Stimulated activated CD8-positive, alpha-beta memory T cell treated with anti-CD3 and anti-CD28 coated beads, Interleukin-15, amount 100 ng/mL, for 4 hours (primary cell): ENCODE data around the gene RASEF.

Experiments used
- DNase-seq, 2 donors: peaks; one replicate each; pipeline ENCODE4 v3.0.0-alpha.2; 2020; ENCODE audit warnings: low read depth in 2 of 2

The RASEF gene

DNA sequence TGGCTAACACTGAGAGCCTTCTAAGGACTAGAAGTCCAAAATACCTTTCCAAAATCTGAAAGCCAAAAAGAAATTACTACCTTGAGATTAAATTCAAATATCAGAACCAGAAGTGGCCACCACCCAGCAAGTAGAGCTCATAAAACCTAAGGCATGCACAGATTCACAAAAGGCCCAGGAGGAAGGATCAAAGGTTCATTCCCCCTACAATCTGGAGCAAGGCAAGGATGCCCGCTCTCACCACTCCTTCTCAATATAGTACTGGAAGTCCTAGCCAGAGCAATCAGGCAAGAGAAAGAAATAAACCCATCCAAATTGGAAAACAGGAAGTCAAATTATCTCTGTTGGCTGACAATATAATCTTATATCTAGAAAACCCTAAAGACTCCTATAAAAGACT lies 6.0 kb downstream of the RASEF start:
- no peak for DNase-seq

DNA sequence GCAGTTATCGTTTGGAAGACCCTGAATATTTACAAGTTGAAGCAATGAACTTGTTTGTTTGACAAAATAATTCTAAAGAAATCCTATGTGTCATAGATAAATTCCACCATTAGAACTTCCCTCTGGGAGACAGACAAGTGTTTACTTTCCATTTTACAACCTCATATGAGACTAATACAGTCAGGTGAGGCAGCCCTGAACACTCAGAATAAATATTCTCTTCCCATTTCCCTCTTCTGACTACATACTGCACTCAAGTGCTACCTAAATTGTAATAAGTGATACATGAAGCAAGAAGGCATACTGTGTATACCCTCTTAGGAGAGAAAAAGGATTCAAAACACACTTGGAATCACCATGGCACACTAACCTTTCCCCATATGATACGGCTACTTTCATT lies 6.8 kb downstream of the RASEF start:
- no peak for DNase-seq

DNA sequence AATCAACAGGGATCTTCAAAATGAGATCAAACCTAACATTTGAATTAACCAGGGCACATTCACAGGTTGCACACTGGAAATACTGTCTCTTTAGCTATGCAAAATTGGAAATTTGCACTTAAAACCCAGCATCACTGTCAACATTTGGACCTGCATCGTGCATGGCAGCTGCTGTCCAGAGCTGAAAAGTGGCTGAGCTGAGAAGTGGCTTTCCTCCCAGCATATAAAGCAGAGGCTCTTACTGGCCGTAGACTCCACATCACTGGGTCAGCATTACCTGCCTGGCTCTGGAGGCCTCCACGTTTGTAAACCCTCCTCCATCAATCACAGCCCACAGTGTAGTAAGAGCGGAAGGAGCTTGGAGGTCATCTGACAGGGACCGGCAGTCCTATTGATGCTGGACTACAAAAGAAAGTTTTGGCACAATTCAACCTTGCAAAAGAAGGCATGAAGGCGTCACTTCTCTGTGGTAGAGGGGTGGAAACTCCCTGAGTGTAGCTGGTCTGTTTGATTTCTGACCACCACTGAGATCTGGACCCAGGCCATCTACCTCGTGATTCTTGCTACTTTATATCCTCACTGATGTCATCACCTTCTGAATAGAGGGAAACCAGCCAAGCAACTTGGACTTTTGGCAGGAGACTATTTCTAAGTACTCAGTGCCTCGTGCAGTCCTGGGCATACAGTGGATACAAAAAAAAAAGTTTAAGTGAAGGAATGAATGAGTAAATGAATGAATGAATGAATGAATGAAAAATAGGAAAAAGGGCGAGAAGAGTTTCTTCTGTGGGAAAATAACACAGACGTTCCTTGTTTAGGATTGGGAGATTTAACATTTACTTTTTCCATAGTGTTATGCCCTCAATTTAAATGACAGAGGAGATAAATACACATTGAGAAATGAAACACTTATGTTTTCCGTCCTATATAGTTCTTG lies 14.8 kb downstream of the RASEF start:
- DNase-seq = no peak

DNA sequence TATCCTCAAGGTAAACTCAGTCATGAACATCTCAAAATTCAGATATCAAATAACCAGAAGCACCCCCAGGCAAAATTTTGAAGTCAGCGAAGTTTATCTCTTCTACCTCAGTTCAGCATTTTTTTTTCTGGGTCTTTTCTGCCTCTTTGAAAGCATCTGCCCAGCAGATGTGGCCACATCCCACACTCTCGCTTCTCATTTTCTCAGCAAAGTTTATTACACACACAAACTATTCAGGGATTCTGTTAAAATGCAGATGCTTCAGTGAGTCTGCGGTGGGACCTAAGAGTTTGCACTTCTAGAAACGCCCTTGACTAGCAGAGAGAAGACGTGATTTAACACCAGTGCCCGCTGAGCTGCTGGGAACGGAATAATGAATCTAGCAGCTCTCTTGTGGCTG lies 19.3 kb downstream of the RASEF start:
- no peak for DNase-seq

DNA sequence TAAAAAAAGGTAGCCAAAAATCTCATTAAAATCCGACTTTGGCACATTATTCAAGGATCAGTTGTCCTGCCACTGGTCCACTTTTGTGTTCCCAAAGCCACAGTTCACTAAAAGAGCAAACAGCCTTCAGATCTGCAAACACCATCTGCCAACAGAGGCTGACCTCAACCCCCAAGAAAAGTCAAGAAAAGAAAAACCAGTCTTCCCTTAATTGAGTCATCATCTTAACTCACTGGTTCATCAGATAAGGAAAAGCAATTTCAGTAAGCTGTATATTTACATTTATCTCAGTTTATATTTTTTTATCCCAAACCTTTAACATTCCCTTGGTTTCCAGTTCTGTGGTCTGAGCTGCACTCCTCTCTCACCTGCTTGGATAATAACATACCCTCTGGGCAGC lies 21.2 kb downstream of the RASEF start:
- DNase-seq = no peak

DNA sequence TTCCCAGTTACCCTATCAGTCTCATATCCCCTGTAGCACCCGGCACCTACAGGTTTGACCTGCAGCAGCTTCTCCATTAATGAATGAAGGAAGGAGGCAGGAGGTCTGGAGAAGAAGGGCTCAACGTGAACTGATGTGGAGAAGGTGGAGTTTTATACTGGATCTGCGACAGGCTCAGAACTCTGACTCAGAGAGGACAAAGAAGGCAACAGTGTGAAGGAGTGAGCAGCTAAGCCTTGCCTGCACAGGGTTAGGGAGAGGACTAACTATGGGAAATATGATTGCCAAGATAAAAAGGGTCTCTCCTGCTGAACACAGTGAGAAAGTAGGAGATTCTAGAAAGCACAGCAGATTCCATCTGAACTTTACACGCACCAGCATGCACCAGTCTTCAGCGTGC lies 23.6 kb downstream of the RASEF start:
- no peak for DNase-seq

DNA sequence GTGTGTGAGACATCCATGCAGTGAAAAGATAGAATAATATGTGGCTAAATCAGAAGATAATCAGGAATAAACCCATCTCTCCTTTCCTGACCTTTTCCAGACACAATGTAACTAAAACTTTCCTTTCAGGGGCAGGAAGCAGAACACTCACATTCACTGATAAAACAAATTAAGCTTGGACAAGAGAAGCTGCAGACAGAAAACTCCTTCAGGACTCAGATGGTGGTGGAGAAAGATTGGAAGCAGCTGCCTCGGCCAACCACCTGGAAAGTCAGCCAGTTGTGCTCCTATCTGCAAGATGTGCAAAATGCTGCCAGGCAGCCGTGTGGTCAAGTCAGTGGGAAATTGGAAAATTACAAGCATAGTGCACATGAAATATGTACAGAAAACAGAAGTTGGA lies 26.9 kb downstream of the RASEF start:
- DNase-seq = no peak

DNA sequence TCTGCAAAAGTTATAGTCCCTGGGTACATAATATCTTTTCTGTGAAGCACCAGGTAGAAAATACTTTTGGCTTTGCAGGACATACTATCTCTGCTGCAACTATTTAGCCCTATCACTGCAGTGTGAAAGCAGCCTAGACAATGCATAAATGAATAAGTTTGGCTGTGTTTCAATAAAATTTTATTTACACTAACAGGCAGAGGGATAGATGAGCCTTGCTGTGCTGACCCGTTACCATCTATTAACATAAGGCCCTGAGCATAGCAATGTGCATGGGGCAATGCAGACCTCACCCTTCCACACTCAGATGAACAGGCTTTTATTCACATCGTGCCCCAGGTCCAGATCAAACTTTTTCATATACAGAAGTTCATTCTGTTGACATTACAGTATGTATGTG lies 27.8 kb downstream of the RASEF start:
- DNase-seq = no peak

DNA sequence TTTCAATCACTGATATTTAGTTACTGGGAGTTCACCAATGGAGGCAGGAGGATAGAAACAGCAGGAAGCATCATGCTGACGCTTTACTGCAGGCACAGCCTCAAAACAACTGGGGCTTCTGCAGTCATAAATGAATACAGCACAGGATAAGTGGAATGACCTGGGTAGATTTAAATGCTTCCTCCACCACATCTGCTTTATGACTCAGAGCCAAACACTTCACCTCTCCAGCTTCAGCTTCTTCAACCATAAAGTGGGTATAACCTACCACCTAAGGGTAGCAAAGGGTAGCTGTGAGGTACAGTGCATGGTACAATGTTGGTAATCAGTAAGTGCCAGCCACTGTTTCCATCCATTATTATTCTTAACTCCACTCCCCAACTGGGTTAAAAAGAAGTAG lies 28.4 kb downstream of the RASEF start:
- DNase-seq = no peak

DNA sequence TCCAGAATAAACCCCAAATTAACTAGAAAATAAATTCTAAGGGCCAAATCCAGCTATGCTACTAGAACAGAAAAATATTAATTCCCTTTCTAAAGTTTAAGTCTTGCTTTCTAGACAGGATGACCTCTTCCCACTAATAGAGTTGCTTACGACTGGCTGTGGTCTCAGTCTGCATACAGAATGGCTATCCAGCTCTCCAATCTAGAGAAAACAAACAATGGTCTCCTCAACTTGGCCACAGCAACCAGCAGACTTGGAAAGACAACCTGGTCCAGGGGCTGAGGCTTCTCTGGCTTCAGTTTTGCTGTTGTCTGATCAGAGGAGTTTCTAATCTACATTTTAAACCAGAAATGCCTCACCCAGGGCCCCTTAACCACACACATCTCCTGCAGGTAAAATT lies 28.9 kb downstream of the RASEF start:
- DNase-seq = no peak

DNA sequence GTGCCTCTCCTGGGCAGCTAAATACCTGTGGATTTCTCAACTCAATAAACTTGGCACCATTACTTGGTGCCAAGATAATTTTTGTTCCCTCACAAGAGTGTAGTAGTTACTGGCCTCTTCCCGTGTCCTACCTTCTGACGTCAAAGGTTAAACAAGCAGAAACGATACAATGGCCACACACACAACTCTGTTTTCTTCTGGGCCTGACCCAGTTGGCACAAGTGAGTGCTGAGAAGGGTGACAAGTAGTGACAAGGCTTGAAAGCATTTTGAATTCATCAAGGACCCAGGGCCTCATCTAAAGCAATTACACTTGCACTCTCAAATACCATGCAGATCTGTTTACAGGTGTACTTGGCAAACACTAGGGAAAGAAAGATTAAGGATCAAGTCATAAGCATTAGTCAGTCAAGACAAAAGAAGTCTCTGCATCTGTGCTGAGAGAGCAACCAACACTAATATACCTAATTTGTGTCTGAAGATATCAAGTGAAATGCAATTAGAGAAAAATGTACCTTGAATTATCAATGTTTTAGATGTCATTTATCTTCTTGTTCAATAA lies 30.8 kb downstream of the RASEF start:
- no peak for DNase-seq

DNA sequence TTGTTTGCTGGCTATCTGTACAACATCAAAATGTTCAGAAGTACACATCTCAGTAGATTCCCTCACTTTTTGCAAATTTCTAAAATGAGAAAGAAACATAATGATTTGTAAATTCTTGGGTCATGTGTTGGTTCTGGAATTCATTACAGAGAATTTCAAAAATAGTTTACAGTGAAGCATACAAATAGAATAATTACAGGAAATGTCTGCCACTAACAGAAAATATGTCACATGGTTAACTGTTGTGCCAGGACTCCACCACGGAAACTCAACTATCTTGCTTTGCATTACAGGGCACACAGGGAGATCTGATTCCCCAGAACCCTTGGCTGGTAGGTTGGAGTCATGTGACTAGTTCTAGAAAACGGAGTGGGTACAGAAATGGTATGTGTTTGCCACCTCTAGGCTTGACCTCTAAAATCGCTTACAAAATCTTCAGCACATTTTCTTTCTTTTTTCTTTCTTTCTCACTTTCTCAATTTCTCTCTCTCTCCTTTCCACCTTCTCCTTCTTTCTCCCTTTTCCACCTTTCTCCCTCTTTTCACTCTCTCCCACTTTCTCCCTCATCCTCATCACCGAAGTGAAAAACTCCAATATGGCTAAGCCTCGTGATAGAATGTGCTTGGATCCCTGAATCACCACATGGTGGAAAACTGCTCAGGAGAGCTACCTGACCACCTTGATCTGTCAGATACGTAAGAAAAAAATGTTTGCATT lies 32.4 kb downstream of the RASEF start:
- DNase-seq = no peak

DNA sequence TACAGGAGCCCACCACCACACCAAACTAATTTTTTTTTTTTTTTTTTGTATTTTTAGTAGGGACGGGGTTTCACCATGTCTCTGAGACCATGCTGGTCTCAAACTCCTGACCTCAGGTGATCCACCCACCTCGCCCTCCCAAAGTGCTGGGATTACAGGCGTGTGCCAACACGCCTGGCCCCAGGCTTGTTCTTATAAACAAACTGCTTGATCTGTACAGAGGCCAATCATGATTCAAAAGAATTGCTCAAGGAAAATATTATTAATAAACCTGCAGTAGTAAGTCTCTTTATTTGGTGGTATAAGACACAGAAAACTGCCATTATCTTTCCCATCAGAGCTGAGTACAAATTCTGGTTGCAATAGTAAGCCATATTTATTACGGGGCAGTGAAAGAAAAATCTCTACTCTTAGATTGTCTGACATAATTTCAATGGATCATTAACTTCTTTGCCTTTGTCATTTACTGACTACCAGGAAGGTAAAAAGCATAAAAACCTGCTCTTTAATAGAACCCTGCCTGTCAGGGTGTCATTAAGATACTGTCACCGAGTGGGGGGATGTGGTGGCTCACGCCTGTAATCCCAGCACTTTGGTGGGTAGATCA lies 33.3 kb downstream of the RASEF start:
- DNase-seq = no peak

DNA sequence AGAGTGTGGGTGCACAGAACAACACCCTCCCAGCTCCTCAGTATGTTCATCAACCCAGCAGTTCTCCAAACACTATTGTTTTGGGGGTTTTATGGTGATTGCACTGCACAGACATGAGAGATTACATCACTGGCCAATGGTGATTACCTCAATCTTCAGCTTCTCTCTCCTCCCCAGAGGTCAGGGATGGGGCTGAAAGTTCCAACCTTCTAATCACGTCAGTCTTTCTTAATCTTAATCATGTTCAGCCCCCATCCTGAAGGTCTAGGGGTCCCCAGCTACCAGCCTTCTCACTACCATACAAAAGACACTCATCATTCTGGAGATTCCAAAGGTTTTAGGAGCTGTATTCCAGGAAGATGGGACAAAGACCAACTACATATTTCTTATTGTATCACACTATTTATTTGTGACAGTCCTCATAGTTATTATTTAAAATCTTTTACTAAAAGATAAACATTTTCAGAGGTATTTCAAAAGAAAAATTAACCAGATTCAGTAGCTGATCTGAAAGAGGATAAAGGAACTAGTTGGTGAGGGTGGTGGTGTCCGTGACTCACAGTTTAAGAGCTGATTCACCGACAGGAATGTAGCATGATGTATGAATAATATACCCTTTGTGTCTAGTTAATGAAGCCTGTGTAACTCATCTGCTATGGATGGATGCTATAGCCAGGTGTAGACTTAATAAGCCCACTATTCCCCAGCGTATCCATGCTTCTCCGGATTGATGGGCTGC lies 35.6 kb downstream of the RASEF start:
- DNase-seq = no peak

DNA sequence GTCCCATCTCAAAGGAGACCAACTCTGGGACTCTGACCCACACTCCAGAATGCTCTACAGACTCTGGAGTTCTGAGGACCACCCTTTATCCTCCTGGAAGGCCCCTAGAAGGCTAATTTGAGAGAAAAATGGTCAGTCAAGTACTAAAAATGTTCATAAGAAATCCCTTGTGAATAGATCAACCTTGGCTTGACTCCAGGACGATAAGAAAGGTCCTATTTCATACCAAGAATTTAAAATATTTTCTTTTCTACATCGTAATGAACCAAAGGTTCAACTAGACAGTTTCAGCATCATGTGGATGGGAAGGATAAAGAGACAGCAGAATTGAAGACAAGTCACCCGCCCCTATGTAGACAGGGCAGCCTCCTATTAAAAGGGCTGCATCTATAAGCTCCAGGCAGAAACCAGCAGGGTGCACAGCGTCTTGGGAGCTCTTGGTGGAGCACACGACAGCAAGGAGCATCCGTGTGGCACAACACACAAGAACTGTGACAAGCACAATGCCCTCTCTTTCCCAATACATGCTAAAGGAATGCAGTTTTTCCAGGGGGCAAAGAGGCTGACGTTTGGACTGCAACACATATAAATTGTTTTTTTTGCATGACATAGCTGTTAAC lies 38.3 kb downstream of the RASEF start:
- DNase-seq = no peak

DNA sequence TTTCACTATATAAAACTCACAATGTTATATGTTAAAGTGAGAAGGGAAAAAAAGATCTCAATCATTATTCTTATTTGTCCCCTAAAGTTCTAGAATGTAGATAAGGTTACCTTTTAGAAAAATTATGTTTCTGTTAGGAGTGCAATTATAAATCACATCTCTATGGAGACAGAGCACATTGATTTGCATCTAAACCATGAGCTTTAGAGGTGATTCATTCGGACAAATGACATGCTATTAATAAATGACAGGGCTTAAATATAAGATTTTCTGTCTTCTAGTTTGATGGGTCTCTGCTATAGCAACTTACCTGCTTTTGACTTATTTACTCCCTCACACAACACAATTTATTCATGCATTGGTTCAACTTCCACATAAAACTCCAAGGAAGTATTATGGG lies 39.8 kb downstream of the RASEF start:
- no peak for DNase-seq

DNA sequence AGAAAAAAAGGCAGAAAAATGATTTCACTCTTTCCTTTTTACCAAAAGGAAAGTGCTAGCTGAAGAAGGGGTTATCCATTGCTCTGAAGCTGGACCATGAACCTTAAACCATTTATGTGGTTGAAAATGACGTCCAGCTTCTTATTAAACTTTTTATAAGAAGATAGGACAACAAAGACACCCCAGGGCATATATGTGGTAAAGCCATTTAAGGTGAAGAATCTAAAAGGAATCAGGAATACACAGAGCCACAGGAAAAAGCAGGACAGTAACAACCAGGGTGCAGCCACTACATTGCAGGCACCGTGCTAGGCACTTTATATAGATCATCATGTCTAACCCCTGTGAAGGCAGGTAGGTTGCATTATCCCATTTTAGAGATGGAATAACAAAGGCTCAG lies 42.1 kb downstream of the RASEF start:
- no peak for DNase-seq

DNA sequence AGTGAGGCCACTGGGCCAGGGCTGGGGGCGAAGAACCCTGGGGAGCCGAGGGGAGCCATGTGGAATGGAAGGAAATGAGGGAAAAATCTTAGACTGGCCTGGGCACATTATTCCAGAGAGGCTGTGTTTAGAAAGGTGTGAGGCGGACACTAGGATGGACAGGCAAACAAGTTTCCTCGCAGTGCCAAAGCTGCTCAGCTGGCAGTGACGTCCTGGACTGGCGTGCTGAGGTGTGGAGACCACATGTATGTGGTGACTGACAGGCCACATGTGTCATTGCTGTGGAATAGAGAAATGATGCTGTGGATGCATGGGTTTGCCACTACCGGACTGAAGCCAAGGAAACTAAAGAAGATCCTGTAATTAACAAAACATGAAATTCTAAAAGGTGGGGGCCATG lies 42.6 kb downstream of the RASEF start:
- DNase-seq = no peak

DNA sequence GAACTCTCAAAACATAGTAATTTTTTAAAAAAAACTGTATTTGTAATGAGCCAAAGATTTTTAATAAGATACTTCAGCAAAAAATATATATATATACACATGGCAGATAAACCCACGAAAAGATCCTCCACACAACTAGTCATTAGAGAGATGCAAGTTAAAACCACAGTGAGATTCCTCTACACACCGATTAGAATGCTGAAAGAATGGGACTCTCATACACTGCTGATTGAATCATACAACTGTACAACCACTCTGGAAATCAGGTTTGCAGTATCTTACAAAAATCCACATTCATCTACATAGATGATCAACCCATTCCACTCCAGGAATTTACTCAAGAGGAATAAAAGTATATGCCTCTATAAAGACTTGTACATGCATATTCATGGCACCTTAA lies 43.7 kb downstream of the RASEF start:
- no peak for DNase-seq

DNA sequence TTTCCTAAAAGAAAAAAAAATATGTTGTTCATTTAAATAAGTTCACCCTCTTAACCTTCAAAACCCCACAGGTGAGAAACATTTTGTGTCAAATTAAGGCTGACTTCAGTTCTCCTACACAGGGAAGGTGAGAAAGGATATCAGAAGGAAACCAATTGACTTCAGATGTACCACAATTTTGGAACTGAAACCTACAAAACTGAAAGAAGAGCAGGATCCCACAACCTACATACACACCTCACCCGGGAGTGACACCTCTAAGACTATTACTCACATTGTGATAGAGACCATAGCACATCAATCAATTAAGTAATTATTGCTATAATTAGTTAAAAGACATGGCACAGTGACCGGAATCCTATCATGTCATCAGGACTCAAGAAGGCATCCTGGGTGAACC lies 47.0 kb downstream of the RASEF start:
- DNase-seq = no peak

DNA sequence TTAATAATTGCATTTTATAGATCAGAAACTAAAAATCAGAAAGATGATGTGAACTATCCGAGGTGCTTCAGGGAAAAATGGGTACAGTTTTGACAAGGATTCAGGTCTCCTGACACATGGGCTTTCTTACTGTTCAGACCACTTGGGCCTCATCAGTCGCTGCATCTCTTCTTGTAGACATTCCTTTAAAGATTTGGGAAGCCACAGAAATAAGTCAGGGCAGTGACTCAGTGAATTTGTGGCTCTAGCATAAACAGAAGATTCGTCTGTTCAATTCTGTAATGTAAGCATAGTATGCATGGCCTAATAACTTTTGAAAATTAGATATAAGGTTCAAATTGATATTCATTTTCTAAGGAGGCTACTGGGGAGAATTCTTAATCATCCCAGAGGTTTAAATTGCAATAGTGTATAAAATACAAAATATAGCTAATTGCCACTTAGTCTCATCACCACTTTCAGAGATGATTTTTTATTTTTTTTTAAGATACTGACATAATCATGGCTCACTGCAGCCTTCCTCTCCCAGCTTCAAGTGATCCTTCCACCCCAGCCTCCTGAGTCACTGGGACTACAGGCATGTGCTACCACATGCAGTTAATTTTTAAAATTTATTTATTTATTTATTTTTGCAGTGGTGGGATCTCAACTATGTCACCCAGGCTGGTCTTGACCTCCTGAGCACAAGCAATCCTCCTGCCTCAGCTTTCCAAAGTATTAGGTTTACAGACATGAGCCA lies 48.9 kb downstream of the RASEF start:
- DNase-seq = no peak
